ENCODE measurements around the gene NADK.
"Not testable (repeated sequence)": the region's sequence is repeated elsewhere in the genome, so short reads cannot be mapped to it uniquely, and the experiment has no call there.

NADK gene

DNA sequence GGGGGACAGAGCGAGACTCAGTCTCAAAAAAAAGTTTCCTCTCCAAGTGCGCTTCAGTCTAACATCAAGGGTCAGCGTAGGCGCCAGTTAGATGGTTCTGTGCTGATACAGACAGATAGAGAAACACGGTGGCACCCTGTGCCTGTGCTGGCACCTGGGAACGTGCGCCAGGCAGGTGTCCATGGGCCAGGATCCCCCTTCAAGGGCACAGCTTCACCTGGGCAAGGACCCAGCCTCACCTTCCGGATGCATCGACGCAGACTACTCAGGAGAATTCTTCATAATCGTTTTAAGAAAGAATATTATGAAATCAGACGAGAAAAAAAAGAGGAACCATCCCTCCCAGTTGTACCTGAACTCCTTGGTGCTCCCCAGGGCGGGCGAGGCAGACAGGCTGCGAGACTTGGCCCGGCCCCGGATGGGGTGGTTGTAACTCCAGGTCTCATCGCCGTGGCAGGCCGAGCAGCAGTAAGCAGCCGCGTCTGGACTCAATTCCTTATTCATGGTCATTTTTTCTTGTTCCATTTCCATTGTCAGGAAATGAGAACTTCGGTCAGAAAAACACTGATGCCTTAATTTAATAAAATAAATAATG is 13.3 kb downstream of the NADK start:
- DNase-seq (ENCODE audit: extremely low read depth in 1 of 2, low read depth in 1 of 2) = no peak

DNA sequence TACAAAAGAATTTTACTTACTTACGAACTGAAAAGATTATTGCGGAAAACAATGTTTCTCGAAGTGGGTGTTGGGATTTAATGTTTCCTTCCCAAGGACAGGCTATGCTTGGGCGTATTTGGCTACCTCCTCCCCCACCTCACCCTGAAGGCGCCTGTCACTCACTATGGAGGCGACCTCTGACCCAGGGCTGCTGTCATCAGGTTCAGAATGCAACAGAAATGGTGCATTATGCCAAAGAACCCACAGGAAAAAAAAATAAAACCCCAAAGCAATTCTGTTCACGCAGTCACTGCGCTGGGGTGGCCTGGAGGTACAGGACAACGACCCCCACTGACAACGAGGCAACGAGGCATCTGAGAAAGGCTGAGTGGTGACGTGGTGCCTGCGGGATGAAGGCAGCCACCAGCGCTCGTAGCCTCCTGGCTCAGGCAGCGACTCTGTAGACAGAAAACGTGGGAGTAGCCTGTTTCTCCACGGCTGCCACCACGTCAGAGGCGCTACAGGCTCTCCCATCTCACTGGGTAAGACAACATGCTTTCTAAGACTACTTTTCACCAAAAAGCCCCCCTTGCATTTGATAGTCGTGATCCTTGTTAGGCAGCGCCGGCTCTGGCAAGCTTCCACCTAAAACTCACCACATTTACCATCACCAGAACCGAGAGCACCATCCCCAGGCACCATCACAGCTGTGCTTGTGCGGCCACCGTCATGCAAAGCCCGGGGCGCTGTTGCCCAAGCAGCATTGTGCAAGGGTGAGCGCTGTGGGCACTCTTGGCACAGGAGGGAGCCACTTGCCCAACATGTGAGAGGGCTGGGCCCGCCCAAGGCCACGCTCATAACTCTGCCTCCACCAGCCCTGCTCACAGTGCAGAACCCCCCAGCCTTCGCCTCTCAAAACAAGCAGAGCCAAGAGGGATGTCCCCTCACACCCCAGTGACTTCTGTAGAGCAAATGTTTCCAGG is 14.3 kb downstream of the NADK start:
- DNase-seq (ENCODE audit: extremely low read depth in 1 of 2, low read depth in 1 of 2) = no peak

DNA sequence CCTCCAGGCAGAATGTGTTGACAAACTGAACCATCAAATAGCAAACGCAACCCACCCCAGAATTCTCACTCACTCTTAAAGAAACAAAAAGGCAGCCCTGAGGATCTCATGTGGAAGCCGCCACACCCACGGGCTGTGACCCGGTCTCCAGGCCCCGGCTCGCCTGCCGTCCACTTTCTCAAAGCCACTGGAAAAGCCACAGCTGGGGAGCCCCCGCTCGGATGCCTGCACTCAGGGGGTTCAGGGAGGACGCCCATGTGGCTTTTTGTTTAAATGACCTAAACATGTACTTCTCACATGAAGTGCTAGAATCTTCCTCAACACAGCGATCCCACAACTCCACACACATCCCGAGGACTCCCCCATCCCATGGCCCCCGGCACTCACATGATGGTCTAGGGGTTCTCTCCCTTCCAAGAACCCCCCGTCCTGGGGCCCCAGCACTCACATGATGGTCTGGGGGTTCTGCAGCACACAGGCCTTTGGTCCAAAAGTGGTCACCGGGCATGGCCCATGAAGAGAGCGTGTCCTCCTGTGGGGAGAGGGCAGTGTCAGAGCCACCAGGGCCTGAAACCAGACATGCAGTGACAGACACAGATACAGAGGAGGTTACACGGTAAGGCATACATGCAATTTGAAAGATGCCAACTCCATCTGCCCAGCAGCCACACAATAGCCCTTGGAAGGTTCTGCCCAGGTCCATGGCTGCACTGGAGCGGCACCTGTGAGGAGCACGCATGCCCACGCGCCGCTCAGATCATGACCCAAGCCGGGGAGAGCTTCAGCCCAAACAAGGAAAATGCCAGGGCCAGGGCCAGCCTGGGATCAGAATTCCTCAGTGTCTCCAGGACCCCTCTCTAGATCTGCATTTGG is 16.5 kb downstream of the NADK start:
- DNase-seq (ENCODE audit: extremely low read depth in 1 of 2, low read depth in 1 of 2) = no peak

DNA sequence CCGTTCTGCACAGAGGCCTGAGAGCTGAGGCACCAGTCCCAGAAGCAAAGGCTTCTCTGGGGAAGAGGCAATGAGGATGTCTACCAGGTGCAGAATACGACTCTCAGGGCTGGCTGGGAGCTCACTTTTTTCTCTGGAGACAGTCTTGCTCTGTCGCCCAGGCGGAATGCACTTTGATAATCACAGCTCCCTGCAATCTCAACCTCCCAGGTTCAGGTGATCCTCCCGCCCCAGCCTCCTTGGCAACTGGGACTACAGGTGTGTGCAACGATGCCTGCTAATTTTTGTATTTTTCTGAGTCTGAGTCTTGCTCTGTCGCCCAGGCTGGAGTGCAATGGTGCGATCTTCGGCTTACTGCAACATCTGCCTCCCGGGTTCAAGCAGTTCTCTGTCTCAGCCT is 17.6 kb downstream of the NADK start:
- DNase-seq (ENCODE audit: extremely low read depth in 1 of 2, low read depth in 1 of 2) = no peak

DNA sequence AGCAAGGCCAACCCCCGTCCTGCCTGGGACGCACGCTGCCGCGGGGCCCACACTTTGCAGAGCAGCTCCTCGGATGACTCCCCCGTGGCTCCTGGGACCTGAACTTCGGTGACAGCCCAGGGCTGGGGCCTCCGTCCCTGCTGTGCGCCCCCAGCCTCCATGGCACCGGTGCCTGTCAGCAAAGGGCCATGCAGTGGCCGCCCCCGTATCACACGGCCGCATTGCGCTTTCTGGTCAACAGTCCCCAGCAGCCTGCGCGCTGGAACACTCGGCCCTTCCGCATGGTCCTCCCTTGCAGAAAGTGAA is 18.0 kb downstream of the NADK start:
- no peak for DNase-seq (ENCODE audit: extremely low read depth in 1 of 2, low read depth in 1 of 2)

DNA sequence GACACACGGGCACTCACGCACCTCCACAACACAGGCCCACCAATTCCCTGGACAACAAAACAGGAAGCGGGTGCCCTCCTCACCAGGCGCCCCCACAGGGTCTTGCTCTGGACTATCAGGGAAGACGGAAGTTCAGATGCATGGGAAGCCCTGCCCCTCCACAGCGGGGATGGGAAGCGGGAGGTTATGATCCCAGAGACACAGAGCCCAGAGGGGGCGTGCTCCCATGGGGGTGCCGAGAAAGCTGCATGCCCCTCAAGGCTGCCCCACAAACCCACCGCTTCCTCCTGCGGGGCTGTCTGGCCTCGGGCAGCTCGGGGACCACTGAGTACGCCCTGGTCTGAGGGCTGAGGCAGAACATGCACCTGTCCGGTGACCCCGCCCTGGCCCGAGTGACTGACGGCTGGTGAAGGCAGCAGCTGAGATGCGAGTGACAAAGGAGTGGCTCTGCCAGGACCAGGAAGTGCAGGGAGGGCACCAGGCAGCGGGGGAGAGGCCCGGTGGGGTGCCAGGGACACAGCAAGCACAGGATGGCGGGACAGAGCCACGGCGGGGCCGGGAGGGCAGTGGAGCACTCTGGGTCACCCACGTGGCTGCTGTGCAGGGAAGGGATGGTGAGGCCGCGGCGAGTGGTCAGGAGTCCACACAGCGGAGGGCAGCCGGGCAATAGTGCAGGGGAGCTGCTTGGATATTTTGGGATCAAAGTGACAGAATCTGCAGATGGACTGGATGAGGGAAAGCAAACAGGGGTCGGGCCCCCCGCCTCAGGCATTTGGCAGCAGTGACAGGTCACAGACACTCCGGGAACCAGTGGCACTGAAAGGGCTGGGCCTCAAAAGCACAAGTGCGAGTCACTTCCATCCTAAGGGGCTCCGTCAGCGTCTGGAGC is 18.6 kb downstream of the NADK start:
- DNase-seq (ENCODE audit: extremely low read depth in 1 of 2, low read depth in 1 of 2) = no peak

DNA sequence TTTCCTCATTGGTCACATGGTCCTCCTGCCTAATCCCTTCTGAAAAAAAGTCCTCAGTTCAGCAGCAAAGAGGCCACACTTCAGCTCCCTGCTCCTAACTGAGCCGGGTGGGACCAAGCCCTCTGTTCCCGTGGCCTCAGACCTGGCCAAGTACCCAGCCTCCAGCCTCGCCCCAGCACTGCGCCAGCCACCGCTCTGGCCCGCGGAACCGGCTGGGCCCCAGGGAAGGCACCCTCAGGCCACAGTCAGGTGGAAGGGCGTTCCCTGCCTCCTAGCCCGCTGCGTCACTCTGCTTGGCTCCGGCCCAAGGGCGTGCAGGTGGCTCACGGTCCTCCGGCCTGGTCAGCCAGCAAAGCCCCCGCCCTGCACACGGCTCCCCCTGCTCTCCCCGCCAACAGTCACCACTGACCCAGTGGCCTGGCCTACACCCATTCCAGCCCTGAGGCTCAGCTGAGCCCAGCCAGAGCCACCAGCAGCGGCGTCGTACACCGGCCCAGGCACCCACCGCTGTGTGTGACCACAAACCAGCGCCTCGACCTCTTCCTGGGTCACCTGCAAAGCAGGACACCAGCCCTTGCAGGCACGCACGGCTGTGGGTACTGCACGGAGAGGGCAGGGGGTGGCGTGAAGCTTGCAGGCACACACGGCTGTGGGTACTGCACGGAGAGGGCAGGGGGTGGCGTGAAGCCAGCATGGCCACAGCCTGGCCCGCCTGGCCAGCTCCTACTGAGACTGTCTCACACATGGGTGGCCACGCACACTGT is 19.4 kb downstream of the NADK start:
- DNase-seq (ENCODE audit: extremely low read depth in 1 of 2, low read depth in 1 of 2) = no peak

DNA sequence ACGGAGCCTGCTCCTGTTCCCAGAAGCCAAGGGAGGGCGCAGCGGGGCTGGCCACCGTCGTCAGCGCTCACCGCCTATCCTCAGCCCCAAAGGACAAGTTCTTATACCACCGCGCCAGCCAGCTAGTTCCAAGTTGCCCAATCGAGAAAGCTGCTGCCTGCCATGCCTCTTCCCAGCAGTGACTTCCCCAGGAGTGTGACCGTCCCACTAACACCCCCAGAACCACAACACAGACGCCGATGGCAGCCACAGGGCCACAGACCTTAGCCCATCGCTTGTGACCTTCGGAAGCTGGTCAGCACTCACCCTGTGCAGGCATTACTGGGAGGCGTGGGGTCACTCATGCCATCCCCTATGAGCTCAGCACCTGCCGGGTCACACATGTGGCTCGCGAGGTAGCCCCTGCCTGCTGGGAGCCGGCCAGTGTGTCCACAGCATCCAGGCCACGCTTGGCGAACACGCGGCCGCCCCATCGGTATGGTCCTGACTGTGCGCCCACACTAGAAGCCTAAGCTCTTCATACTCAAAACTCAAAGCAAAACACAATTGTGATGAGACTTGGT is 20.1 kb downstream of the NADK start:
- DNase-seq (ENCODE audit: extremely low read depth in 1 of 2, low read depth in 1 of 2) = no peak

DNA sequence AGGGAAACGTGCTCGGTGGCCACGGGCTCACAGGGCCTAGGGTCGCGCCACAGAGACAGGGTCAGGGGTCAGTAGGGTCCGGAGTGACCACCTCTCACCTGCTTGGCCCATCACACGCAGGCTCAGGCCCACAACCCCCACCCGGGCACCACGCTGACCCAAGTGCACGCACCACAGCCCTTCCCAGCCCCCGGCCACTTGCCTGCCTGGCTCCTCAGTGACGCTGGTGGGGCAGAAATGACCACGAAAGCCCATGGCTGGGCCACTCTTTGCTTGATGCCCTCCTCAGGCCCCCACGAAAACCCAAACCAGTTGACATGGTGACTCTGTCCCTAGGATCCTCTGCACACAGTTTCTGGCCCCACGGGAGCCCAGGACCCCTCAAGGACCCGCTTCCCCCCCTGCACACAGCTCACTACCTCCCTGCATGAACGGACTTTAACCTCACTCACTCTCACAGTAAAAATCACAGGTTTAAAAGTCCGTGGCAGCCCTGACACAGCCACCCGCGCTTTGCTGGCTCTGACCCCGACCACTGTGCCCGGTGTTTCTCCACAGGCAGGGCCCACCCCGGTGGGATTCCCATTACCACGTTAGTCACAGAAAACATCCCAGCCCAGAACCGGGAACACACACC is 20.7 kb downstream of the NADK start:
- DNase-seq (ENCODE audit: extremely low read depth in 1 of 2, low read depth in 1 of 2) = no peak

DNA sequence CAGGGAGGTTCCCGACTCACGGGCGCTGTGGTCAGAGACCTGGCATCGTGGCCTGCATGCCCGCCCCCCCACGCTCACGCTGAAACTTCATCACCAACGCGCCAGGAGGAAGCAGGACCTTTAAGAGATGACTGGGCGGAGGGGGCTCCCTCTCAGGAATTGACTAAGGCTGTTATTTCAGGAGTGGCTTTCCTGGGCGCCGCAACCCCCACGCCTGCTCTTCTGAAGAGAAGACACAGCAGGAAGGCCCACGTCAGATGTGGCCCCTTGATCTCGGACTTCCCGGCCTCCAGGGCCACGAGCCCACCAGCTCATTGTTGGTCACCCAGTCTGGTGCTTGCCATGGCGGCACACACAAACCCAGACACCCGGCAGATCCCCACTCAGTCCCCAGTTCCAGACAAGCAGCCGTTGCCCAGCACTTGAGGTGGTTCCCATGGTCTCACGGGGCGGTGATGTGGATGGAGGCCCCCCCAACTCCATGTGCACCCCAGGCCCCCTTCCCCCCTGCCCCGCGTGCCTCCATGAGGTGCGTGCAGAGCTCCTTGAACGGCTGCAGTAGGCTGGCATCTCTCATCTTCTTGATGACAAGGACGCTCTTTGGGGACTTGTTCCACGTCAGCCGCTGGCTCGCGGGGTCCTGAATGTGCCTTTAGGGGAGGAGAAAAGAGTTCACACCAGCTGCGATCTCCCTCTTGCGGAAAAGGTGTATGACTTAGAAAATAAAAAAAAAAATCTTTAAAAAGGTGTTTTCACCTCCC is 21.4 kb downstream of the NADK start:
- no peak for DNase-seq (ENCODE audit: extremely low read depth in 1 of 2, low read depth in 1 of 2)

DNA sequence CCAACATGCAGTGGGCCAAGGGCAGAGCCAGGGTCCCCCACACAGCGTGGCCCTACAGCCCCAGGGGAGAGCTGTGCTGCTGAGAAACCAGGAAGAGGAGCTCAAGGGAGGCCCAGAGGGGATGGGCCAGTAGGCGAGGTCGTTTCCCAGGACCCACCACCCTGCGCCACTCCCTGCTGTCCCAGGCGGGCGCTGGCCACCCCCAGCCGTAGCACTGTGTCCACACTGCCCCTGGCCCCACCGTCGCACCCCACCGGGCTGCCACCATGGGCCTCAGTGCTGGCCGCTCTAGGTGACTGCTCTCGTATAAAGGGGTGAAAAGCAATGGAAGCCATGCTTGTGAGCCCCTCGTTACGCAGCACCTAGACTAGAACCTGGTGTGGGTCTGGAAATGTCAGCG is 22.4 kb downstream of the NADK start:
- DNase-seq (ENCODE audit: extremely low read depth in 1 of 2, low read depth in 1 of 2) = no peak

DNA sequence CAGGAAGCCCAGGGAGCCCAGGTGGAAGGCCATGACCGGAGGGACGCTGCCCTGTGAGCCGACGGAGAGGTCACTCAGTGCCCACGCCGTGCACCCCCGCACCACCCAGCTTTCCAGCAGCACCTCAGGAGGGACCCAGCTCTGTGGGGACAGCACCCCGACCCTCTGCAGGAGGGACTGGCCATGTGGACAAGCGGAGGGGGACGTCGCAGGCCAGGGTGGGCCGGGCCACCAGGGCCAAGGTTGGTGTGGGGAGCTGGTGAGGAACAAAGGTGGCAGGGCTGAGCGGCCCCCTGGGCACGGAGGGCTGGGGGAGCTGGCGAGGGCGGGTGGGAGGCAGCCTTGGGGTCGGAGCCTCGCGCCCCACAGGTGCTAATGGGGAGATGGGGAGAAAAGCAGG is 22.8 kb downstream of the NADK start:
- no peak for DNase-seq (ENCODE audit: extremely low read depth in 1 of 2, low read depth in 1 of 2)

DNA sequence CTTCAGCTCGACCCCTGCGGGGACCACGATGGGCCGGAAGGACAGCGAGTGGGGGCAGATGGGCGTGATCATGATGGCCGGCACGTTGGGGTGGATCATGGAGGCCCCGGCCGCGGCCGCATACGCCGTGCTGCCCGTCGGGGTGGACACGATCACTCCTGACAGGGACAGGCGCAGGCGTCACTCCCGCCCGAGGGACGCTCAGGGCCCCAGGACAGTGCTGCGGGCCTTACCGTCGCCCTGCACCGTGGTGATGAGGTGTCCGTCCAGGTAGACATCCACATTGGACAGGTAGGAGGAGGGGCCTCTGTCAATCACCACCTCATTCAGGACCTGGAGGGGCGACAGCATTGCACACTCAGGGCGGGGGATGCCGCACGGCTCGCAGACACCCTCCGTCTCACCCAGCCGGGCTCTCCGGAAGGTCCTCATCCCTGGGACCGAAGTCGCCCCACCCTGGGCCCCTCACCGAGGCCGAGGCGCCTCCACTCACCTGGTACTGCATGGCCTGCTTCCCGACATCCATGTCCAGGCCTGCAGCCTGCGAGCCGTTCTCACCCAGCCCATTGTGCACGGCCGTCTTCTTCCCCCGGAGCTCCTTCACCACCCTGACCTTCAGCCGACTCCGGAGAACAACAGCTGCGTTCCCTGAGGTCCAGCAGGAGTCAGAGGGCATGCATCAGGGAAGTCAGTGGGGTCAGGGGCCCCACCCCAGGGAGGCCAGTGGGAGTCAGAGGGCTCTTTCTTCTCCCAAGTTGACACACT is 24.0 kb downstream of the NADK start:
- DNase-seq (ENCODE audit: extremely low read depth in 1 of 2, low read depth in 1 of 2) = no peak

DNA sequence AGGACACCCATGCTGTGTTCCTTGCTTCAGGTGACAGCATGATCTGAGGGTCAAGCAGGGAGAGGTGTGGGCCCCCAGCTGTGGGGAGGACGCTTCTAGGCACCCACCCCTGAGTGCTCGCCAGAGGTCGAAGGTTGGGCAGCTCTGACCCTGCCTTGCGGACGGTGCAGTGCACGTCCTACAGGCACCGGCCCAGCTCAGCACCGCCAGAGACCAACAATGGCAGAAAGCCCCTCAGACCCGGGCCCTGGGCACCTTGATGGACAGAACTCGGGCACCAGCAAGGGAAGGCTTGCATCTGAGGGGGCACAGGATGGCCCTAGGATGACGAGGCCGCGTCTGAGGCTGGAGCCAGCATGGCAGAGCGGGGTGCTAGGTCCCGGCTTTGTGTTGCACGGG is 24.7 kb downstream of the NADK start:
- DNase-seq (ENCODE audit: extremely low read depth in 1 of 2, low read depth in 1 of 2) = no peak

DNA sequence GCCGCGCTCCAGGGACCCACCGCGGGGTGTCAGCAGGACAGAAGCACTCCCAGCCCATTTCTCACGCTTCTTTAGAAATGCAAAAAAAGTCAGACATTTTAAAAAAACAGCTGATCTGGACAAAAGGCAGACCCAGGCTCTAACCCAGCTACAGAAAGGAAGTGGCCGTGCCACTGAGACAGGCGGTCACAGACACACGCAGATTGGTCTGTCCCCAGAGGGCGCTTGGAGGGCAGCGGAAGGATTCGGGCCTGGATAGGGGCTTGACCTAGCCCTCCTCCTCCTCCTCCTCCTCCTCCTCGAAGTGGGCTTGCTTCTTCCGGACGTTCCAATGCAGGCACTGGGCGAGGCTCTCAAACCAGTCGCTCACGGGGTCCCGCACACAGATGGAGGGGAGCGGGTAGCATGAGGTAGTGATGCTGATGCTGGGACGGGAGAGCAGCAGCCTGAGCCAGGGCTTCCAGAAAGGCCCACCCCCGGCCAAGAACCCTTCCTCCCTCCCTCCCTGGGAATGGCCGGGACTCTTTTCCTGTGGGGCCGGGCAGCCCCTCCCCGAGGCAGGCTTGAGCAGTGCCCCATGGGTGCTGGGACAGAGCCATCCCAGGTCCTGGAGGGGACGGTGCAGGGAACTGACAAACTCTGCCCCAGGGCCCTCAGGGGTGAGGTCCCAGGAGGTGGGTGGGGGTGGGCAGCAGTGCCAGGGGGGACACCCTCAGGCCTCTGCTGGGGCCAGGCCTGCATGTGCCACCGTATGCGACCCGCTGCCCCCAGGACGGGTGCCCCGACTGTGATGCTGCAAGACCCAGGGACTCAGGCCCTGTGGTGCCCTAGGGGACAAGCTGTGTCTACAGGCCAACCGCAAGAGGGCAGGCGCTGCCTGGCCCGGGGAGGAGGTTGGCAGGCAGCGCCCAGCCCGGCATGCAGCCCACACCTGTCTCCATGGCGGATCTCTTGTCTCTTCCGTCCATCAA is 25.3 kb downstream of the NADK start:
- DNase-seq (ENCODE audit: extremely low read depth in 1 of 2, low read depth in 1 of 2) = no peak

DNA sequence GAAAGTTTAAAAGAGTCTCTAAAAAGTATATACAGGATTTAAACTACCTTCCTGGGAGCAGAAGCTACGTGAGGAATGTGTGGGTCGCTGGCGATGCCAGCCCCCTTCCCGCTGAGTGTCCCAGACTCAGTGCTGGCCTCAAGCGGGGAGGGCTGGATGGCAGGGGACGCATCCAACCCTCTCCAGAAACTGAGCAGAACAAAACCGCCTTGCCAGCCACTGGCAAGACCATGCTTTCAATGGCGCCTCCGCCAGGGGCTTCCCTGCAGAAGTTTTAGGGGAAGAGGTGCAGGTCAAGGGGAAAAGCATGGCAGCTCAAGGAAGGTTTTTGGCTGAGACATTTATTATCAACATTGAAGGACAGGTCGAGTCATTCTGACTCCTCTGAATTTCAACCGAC is 26.1 kb downstream of the NADK start:
- no peak for DNase-seq (ENCODE audit: extremely low read depth in 1 of 2, low read depth in 1 of 2)

DNA sequence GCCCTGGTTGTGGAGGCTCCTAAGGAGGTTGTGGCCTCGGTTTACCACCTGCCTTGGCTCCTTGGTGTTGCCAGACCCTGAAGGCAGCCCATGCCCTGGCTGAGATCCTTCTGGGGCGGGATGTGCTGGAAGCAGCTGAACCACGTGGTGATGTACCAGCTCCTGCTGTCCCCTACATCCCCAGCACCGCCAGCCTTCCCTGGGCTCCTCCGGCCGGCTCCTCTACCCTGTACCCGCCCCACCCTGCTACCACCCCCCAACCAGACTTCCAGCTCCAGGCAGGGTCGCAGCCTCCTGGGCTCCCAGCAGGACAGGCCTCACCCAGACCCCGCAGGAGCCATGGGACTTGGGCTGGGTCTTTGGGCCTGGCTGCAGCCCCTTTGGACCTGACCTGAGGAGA is 28.3 kb downstream of the NADK start:
- DNase-seq (ENCODE audit: extremely low read depth in 1 of 2, low read depth in 1 of 2) = not testable (repeated sequence)

All from activated CD8-positive, alpha-beta memory T cell treated with anti-CD3 and anti-CD28 coated beads for 1 hour (primary cell).